Ureter (tissue), 1 donor: Measurements from ENCODE around the gene B4GALT3. TPM values are rescaled to one million over a fixed set of nuclear protein-coding genes. Genes with fewer than 3 reads are reported as not detected.
"Not testable (repeated sequence)": the region's sequence is repeated elsewhere in the genome, so short reads cannot be mapped to it uniquely, and the experiment has no call there.

Experiments used
- DNase-seq: peaks from one replicate; pipeline ENCODE4 v3.0.0-alpha.2; 2020; ENCODE audit warnings: low spot score
- total RNA-seq: library from RNA; stranded (reverse); gene quantifications from one replicate; pipeline ENCODE4 v1.2.4, GENCODE V29; 2023
- donor health status: DM: yes; HTN: yes; CAD: no.

Gene B4GALT3
- total RNA-seq: 26.6 TPM

GRCh38 chr1:161177112-161177935 lies at the start of gene B4GALT3:
TSS of gene B4GALT3 (minus strand) at chr1:161177507. CDS start at chr1:161176060, 1,447 bp downstream.
- DNase-seq: peak; percentile 94

- no peak for DNase-seq
These were observed 49.5 kb upstream of the B4GALT3 start for GRCh38 chr1:161226759-161227158.

GRCh38 chr1:161226320-161226711 lies 49.0 kb upstream of the B4GALT3 start:
- DNase-seq: no peak

GRCh38 chr1:161225534-161226319 lies 48.4 kb upstream of the B4GALT3 start, which contains the start of gene TOMM40L:
TSS of gene TOMM40L (plus strand) at chr1:161226060. CDS start at chr1:161226490, 430 bp downstream.
- peak; percentile 90 for DNase-seq

- DNase-seq: no peak
These were observed 47.8 kb upstream of the B4GALT3 start for GRCh38 chr1:161225178-161225533.

GRCh38 chr1:161224695-161225087 lies 47.4 kb upstream of the B4GALT3 start:
- not testable (repeated sequence) for DNase-seq

- DNase-seq: no peak
These were observed 46.7 kb upstream of the B4GALT3 start for GRCh38 chr1:161223805-161224694.

GRCh38 chr1:161222175-161223019 lies 45.1 kb upstream of the B4GALT3 start:
- DNase-seq: no peak

GRCh38 chr1:161220002-161220401 lies 42.7 kb upstream of the B4GALT3 start:
- no peak for DNase-seq

- DNase-seq: no peak
These were observed 42.0 kb upstream of the B4GALT3 start for GRCh38 chr1:161219078-161219892.

GRCh38 chr1:161218301-161219077 lies 41.2 kb upstream of the B4GALT3 start:
- DNase-seq: no peak

GRCh38 chr1:161217831-161218230 lies 40.5 kb upstream of the B4GALT3 start:
- DNase-seq: no peak

GRCh38 chr1:161216945-161217712 lies 39.8 kb upstream of the B4GALT3 start:
- DNase-seq: no peak

- no peak for DNase-seq
These were observed 37.8 kb upstream of the B4GALT3 start, which contains the start of gene FCER1G for GRCh38 chr1:161215076-161215475. TSS of gene FCER1G (plus strand) at chr1:161215295. CDS start at chr1:161215322, 27 bp downstream.

- DNase-seq: no peak
These were observed 37.1 kb upstream of the B4GALT3 start for GRCh38 chr1:161214369-161214768.

- DNase-seq: peak; percentile 75
These were observed 32.6 kb upstream of the B4GALT3 start for GRCh38 chr1:161209790-161210409.

- DNase-seq: no peak
These were observed 29.9 kb upstream of the B4GALT3 start for GRCh38 chr1:161207173-161207572.
